HG03378 (cell line): ENCODE data around the gene RLN3.
"Not testable (repeated sequence)": the region's sequence is repeated elsewhere in the genome, so short reads cannot be mapped to it uniquely, and the experiment has no call there.

Experiments
- ATAC-seq: cut with Tn5 transposase; IDR thresholded peaks from one replicate; pipeline ENCODE4 v1.9.1; 2021; ENCODE audit warnings: mild to moderate bottlenecking, moderate library complexity; ENCODE audit not compliant: unreplicated experiment

RLN3 gene

DNA sequence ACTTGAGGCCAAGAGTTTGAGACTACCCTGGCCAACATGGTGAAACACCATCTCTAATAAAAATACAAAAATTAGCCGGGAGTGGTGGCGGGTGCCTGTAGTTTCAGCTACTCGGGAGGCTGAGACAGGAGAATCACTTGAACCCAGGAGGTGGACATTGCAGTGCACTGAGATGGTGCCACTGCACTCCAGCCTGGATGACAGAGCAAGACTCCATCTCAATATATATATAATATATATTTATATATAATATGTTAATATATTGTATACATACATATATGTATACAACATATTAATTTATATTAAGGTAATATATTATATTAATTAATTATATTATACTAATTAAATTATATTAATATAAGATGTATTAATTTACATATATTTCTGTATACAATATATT is 8.2 kb upstream of the RLN3 start:
- not testable (repeated sequence) for ATAC-seq

DNA sequence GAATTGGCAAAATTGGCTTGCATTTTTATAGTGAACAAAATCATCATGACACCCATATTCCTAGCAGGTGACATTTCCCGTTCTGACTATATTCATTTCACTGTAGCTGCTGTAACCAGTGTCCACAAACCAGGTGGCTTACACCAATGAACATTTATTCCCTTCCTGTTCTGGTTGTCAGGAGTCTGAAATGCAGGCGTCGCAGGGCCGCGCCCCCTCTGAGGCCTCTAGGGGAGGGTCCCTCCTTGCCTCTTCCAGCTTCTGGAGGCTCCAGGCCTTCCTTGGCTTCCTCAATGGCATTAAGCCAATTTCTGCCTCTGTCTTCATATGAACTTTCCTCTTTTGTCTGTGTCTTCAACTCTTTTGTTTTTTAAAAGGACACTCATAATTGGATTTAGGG is 6.5 kb upstream of the RLN3 start:
- ATAC-seq, result no peak

DNA sequence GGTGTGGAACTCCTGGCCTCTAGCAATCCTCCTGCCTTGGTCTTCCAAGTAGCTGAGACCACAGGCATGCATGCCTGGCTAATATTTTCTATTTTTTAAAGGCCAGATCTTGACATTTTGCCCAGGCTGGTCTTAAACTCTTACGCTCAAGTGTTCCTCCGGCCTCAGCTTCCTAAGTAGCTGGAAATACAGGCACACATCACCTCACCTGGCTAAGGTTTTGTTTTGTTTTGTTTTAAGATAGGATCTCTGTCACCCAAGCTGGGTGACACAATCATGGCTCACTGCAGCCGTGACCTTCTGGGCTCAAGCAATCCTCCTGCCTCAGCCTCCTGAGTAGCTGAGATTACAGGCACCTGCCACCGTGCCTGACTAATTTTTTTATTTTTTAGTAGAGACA is 5.5 kb upstream of the RLN3 start:
- no peak for ATAC-seq

DNA sequence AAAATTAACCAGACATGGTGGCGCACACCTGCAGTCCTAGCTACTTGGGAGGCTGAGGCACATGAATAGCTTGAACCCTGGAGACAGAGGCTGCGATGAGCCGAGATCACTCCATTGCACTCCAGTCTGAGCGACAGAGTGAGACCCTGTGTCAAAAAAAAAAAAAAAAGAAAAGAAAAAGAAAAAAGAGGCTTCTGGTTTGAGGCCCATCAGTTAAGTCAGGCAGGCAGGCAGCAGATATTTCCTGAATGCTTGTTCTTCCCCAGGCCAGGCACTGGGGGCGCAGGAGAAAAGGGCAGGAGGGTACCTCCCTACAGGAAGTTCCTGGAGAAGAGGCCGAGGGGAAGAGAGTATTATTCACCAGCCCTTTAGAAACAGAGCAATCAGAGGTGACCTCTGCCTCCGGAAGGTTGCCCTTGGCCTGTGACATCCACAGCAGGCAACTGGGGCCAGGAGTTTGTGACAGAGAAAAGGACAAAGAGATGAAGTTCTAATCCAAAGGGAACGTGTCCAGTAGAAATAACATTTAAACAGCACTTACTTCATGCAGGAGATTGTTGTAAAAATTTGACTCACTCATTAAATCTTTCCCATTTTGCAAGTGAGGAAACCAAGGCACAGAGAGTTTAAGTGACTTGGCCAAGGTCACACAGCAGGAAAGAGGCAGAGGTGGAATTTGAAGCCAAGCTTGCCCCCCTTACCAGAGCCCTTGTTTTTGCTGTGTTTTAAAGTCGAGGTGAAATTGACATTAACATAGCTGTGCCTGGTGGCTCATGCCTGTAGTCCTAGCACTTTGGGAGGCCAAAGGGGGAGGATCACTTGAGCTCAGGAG is 4.3 kb upstream of the RLN3 start:
- no peak for ATAC-seq

DNA sequence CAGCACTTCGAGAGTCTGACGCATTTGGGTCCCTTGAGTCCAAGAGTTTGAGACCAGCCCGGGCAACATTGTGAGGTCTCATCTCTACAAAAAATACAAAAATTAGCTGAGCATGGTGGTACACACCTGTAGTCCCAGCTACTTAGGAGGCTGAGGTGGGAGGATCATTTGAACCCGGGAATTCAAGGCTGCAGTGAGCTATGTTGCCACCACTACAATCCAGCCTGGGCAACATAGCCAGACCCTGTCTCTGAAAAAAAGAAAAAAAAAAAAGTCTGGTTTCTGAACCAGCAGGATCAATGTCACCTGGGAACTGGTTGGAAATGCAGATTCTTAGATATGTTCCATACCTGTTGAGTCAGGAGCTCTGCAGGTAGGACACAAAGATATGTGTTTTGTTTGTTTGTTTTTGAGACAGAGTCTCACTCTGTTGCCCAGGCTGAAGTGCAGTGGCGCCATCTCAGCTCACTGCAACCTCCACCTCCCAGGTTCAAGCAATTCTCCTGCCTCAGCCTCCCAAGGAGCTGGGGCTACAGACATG is 1.2 kb upstream of the RLN3 start:
- ATAC-seq, result not testable (repeated sequence)

DNA sequence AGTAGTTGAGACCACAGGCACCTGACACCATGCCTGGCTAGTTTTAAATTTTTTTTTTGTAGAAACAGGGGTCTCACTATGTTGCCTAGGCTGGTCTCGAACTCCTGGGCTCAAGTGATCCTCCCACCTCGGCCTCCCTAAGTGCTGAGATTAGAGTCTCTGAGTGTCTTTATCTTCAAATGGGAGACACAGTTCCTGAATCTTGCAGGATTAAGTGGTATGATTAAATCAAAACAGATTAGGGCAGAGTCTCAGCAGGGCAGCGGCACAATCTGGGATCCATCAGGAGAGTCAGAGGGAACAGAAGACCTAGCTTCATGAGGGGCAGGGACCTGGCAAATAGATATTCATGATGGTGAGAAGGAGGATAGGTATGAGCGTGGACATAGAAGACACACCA is 953 bp downstream of the RLN3 start:
- no peak for ATAC-seq

DNA sequence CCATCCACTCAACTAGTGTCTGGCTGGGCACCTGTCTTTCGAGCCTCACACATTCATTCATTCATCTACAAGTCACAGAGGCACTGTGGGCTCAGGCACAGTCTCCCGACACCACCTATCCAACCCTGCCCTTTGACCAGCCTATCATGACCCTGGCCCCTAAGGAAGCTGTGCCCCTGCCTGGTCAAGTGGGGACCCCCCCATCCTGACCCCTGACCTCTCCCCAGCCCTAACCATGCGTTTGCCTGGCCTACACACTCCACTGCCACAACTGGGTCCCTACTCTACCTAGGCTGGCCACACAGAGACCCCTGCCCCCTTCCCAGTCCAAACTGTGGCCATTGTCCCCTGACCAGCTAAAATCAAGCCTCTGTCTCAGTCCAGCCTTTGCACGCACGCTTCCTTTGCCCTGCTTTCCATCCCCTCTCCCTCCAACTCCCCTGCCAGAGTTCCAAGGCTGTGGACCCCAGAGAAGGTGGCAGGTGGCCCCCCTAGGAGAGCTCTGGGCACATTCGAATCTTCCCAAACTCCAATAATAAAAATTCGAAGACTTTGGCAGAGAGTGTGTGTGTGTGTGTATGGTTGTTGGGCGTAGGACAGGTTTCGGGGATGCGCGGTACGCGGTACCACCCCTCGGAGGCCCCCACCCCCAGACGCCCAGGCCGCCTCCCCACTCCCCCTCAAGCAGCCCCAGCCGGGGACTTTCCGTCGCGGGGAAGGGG is 3.2 kb downstream of the RLN3 start:
- ATAC-seq, result no peak

DNA sequence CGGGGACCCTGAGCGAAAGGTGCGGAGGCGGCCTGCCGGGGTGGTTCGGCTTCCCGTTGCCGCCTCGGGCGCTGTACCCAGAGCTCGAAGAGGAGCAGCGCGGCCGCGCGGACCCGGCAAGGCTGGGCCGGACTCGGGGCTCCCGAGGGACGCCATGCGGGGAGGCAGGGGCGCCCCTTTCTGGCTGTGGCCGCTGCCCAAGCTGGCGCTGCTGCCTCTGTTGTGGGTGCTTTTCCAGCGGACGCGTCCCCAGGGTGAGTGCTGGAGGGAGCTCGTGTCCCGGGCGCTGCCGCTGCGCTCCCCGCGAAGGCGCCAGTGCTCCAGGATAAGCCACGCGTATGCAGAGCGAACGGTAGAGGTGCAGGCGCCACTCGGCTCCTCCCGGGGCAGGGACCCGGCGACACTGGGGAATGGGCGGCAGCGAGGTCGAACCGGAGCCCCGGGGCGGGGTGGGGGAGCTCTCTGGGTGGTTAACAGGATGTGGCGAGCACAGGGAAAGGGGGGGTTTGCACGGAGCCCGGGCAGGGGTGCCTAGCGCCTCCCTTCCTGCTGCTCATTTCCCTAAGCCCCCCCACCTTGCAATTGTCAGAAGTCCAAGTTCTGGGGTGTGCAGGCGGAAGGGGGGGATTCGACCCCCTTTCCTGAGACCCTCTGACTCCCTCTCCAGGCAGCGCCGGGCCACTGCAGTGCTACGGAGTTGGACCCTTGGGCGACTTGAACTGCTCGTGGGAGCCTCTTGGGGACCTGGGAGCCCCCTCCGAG is 4.0 kb downstream of the RLN3 start, which contains the start of gene IL27RA:
Gene IL27RA, plus strand, starts transcription at position 44 of the 762 bp plus-strand sequence. Its CDS starts 111 bp downstream, at position 155.
- ATAC-seq, result no peak

DNA sequence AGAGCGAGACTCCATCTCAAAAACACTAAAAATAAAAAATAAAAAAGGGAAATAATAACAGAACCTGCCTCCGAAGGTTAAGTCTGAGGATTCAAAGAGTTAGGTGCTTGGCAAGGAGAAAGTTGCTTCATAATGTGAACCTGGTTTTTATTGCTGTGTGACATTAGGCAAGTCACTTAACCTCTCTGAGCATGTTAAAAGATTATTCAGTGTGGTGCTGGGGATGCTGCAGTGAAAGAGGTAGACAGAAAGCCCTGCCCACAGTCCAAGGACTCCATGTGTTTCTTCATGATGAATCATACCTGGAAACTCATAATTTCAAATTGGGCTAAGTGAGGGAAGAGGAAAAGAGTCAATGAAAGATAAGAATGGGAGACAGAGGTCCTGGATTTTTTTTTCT is 6.0 kb downstream of the RLN3 start:
- no peak for ATAC-seq

DNA sequence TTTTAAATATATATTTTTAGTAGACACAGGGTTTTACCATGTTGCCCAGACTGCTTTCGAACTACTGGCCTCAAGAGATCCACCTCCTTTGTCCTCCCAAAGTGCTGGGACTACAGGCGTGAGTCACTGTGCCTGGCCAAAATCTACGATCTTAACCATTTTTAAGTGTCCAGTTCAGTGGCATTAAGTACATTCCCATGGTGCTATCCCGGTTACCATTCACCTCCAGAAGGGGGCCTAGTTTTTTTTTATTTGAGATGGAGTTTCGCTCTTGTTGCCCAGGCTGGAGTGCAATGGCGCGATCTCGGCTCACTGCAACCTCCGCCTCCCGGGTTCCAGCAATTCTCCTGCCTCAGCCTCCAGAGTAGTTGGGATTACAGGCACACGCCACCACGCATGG is 7.2 kb downstream of the RLN3 start:
- ATAC-seq, result not testable (repeated sequence)

DNA sequence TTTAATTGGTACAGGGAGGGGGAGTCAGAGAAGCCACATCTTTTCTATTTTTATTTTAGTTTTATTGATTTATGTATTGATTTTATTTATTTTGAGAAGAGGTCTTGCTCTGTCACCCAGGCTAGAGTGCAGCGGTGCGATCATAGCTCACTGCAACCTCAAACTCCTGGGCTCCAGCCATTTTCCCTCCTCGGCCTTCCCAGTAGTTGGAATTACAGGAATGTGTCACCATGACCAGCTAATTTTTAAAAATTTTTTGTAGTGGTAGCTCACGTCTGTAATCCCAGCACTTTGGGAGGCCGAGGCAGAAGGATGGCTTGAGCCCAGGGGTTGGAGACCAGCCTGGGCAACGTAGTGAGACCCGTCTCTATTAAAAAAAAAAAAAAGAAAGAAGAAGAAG is 7.8 kb downstream of the RLN3 start:
- no peak for ATAC-seq

DNA sequence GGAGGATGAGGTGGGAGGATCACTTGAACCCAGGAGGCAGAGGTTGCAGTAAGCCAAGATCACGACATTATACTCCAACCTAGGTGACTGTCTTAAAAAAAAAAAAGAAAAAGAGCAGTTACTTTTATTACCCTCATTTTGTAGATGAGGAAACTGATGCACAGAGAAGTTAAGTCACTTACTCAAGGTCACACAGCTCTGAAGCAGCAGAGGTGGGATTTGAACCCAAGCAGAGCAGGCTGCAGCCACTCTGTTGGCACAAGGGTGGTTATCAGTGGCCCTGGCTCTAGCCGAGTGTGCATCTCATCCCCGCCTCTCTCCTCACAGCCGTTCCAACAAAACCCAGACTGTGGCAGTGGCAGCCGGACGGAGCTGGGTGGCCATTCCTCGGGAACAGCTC is 11.2 kb downstream of the RLN3 start:
- ATAC-seq, result no peak

DNA sequence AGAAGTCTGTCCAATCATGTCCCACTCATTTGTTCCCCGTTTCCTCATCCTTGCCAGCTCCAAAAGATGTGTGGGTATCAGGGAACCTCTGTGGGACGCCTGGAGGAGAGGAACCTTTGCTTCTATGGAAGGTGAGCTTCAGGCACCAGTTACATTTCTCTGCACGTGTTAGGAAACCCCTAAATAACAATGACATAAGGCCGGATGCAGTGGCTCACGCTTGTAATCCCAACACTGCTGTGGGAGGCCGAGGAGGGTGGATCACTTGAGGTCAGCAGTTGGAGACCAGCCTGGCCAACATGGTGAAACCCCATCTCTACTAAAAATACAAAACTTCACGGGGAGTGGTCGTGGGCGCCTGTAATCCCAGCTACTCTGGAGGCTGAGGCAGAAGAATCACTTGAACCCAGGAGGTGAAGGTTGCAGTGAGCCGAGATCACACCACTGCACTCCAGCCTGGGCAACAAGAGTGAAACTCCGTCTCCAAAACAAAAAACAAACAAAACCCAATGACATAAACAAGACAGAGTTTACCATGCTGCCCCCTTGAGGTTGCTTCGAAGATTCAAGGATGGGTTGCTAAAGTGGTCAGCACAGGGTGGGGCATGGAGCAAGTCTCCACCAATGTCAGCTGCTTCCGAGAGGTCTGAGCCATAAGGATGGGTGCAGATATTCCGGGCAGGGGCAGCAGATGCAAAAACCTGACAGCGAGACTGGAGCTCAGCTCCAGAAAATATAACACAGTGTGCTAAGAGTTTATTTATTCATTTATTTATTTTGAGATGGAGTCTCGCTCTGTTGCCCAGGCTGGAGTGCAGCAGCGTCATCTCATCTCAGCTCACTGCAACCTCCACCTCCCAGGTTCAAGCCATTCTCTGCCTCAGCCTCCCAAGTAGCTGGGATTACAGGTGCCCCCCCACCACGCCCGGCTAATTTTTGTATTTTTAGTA is 15.0 kb downstream of the RLN3 start:
- not testable (repeated sequence) for ATAC-seq

DNA sequence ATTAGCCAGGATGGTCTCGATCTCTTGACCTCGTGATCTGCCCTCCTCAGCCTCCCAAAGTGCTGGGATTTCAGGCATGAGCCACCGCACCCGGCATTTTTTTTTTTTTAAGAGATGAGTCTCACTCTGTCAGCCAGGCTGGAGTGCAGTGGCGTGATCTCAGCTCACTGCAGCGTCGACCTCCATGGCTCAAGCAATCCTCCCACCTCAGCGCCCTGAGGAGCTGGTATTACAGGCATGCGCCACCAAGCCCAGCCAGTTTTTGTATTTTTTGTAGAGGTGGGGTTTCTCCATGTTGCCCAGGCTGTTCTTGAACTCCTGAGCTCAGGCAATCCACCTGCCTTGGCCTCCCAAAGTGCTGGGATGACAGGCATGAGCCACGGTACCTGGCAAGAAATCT is 19.9 kb downstream of the RLN3 start:
- not testable (repeated sequence) for ATAC-seq

DNA sequence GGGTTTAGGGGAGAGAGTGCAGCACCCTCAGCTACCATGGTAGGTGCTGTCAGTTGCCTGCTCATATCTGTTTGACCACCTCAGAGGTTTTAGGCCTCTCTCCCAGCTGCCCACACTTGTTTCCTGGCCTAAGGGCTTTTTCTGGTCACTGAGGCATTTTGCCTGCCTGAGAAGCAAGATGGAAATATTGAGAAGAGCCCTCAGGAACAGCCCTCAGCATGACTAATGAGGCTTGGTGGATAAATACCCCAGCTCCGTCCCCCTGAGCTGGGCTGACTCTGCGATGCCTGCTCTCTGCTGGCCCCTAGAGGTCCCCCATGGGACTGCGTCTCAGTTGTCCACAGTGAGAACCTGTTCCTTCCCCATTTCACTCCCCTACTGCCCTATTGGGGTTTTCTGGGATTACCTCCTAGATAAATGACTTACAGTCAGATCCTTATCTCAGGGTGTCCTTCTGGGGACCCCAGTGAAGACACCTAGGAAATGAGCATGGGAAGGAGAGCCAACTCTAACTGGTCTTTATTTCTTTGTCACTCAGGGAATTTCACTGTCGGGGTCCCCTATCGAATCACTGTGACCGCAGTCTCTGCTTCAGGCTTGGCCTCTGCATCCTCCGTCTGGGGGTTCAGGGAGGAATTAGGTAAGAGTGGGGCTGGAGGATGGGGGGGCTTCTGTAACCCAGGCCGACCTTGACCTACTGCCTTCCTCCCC is 20.6 kb downstream of the RLN3 start:
- ATAC-seq, result no peak

DNA sequence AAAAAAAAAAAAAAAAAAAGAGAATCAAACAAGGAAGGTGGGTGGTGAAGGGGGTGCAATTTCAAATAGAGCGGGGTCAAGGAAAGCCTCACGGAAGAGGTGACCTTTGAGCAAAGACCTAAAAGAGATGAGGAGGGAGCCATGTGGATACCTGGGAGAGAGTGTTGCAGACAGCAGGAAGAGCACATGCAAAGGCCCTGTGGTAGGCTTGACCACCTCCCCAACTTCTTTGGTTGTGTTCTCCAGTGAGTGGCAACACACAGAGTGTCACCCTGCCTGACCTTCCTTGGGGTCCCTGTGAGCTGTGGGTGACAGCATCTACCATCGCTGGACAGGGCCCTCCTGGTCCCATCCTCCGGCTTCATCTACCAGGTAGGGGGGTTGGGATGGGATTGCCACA is 22.6 kb downstream of the RLN3 start:
- no peak for ATAC-seq

DNA sequence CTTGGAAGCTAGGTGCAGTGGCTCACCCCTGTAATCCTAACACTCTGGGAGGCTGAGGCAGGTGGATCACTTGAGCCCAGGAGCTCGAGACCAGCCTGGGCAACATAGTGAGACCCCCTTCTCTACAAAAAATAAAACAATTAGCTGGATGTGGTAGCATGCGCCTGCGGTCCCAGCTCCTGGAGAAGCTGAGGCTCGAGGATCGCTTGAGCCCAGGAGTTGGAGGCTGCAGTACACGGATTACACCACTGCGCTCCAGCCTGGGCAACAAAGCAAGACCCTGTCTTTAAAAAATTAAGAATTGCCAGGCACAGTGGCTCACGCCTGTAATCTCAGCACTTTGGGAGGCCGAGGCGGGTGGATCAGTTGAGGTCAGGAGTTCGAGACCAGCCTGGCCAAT is 23.0 kb downstream of the RLN3 start:
- not testable (repeated sequence) for ATAC-seq

DNA sequence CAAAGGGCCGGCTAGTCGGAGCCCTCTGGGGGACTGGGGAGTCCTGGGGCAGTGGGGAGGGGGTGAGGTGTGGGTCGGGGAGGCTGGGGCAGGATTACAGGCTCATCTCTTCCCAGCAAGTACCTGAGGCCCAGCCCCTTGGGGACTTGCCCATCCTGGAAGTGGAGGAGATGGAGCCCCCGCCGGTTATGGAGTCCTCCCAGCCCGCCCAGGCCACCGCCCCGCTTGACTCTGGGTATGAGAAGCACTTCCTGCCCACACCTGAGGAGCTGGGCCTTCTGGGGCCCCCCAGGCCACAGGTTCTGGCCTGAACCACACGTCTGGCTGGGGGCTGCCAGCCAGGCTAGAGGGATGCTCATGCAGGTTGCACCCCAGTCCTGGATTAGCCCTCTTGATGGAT is 24.0 kb downstream of the RLN3 start:
- no peak for ATAC-seq

DNA sequence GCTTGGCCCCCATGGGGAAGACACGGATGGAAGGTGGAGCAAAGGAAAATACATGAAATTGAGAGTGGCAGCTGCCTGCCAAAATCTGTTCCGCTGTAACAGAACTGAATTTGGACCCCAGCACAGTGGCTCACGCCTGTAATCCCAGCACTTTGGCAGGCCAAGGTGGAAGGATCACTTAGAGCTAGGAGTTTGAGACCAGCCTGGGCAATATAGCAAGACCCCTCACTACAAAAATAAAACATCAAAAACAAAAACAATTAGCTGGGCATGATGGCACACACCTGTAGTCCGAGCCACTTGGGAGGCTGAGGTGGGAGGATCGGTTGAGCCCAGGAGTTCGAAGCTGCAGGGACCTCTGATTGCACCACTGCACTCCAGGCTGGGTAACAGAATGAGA is 24.5 kb downstream of the RLN3 start:
- no peak for ATAC-seq

DNA sequence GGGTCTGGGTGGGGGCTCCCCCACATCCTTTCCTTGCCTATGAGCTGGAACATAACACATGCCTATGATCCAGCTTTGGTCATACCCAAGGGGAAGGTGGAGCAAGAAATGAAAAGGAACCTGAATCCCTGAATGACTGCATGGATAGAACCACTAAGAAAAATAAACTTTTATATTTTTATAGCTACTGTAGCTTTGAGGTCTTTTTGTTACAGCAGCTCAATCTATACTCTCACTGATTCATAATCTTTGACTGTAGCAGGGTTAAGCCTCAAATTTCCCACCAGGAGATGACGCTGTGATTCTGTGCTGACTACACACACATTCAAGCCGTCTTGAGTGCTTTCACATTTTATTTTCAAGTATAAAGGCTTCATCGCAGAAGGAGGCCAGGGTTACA is 25.1 kb downstream of the RLN3 start:
- ATAC-seq, result no peak
